GM12864 (cell line): ENCODE data around the gene ARHGEF6.
"Not testable (repeated sequence)": the region's sequence is repeated elsewhere in the genome, so short reads cannot be mapped to it uniquely, and the experiment has no call there.

Source experiments
- DNase-seq: peaks from one replicate; pipeline ENCODE4 v3.0.0-alpha.2; 2011; ENCODE audit warnings: low read depth
- H3K4me3 ChIP-seq: 2 replicates; pipeline ENCODE4 v1.5.1; 2011; ENCODE audit warnings: mild to moderate bottlenecking, low read depth, low read length, control low read depth
- CTCF ChIP-seq: IDR thresholded peaks from 2 replicates; pipeline ENCODE4 v1.5.1; 2011; ENCODE audit warnings: low read depth, mild to moderate bottlenecking, moderate library complexity, low read length, control low read depth, inconsistent platforms; ENCODE audit errors: missing control alignments

The ARHGEF6 gene

GRCh38 chrX:136783159-136783558 lies 2.4 kb upstream of the ARHGEF6 start:
- no peak for DNase-seq
- TF ChIP-seq CTCF = no peak
- no peak overlapping the region for H3K4me3 ChIP-seq

- no peak overlapping the region; the same call in 1 of the 2 replicates for H3K4me3 ChIP-seq
- DNase-seq = no peak
- TF ChIP-seq CTCF = no peak
Measured at GRCh38 chrX:136781180-136781797, 557 bp upstream of the ARHGEF6 start.

- peak overlapping the region; percentile 61 for H3K4me3 ChIP-seq
- TF ChIP-seq CTCF = no peak
- DNase-seq = no peak
Measured at GRCh38 chrX:136780241-136780640, 491 bp downstream of the ARHGEF6 start.

- DNase-seq = no peak
- TF ChIP-seq CTCF = no peak
- peak overlapping the region; percentile 61 for H3K4me3 ChIP-seq
Measured at GRCh38 chrX:136779346-136779781, 1.4 kb downstream of the ARHGEF6 start.

- no peak for TF ChIP-seq CTCF
- DNase-seq = no peak
- H3K4me3 ChIP-seq = peak overlapping the region; percentile 61; the same call in 1 of the 2 replicates
Measured at GRCh38 chrX:136778916-136779315, 1.8 kb downstream of the ARHGEF6 start.

- no peak for TF ChIP-seq CTCF
- no peak overlapping the region for H3K4me3 ChIP-seq
- no peak for DNase-seq
Measured at GRCh38 chrX:136778020-136778419, 2.7 kb downstream of the ARHGEF6 start.

- DNase-seq = no peak
- H3K4me3 ChIP-seq = no peak overlapping the region
- TF ChIP-seq CTCF = no peak
Measured at GRCh38 chrX:136773648-136774047, 7.1 kb downstream of the ARHGEF6 start.

GRCh38 chrX:136771869-136772268 lies 8.9 kb downstream of the ARHGEF6 start:
- not testable (repeated sequence) for H3K4me3 ChIP-seq, DNase-seq
